ENCODE data around the gene SPIN1. TPM values are rescaled to one million over a fixed set of nuclear protein-coding genes. Genes with fewer than 3 reads are reported as not detected.

Gene SPIN1
- total and polyA plus RNA-seq, 2 donors (not counting 1 experiment from before 2014, with no cell fraction given): 9.9 to 24.9 TPM

GRCh38 chr9:88503845-88504764 is 115.9 kb downstream of the SPIN1 start:
- Mint-ChIP-seq H3K4me1 (no peaks in the 10 kb centered on the region), H3K27me3 (no peaks in the 10 kb centered on the region), H3K27ac (no peak overlapping the region), H3K4me3 (no peak overlapping the region), H3K9me3 (ENCODE audit: insufficient read depth) (no peaks in the 10 kb centered on the region)
- Histone ChIP-seq H3K27ac (ENCODE audit: low read length in 2 of 2) (no peak overlapping the region), H3K4me3 (ENCODE audit: control extremely low read depth in 1 of 5, extremely low read depth in 1 of 5, insufficient read depth in 1 of 5, low read depth in 2 of 5, low read length in 4 of 5) (no peak overlapping the region), H2AFZ (ENCODE audit: insufficient read depth, low read depth, low read length, poor library complexity, severe bottlenecking) (no peak overlapping the region), H3K9me3 (ENCODE audit: control extremely low read depth in 1 of 3, control insufficient read depth in 2 of 3, insufficient read depth in 1 of 3, low read length in 2 of 3) (peaks cover 0 to 4% (median 0%) of the 10 kb centered on the region in 3 donors), H3K4me1 (ENCODE audit: control insufficient read depth in 2 of 2, insufficient read depth in 2 of 2, low read length in 2 of 2) (no peaks in the 10 kb centered on the region), H3K36me3 (replicated peaks in 1 of 2; ENCODE audit: control extremely low read depth in 1 of 2, control insufficient read depth in 1 of 2, extremely low read depth in 1 of 2, insufficient read depth in 2 of 2, low read length in 1 of 2) (no peaks in the 10 kb centered on the region), H3K27me3 (replicated peaks in 1 of 4; ENCODE audit: control extremely low read depth in 1 of 4, control insufficient read depth in 3 of 4, insufficient read depth in 4 of 4, low read length in 3 of 4) (no peaks in the 10 kb centered on the region), H3K9ac (ENCODE audit: low read length) (no peak overlapping the region), H4K20me1 (ENCODE audit: control insufficient read depth, insufficient read depth, low read length, poor library complexity, severe bottlenecking) (no peaks in the 10 kb centered on the region), H3K4me2 (replicated peaks; ENCODE audit: low read depth, low read length, poor library complexity, severe bottlenecking) (no peak overlapping the region), H3K79me2 (ENCODE audit: control insufficient read depth, insufficient read depth, low read length) (no peaks in the 10 kb centered on the region)
- TF ChIP-seq CTCF (IDR thresholded peaks at IDR 0.05) (no peak), EZH2 (IDR thresholded peaks at IDR 0.05; ENCODE audit: borderline replicate concordance, insufficient read depth, low read depth, low read length, poor library complexity, severe bottlenecking) (no peak)
- ChIA-PET CTCF (no interaction called here), POLR2A (no interaction called here)
- WGBS (ENCODE audit: insufficient coverage): 98% methylated on average over 14 of the region's 17 CpGs
- DNase-seq (no peak), ATAC-seq (ENCODE audit: low read depth) (no peak)
- intact Hi-C loops (cut with micrococcal nuclease): no loop called here

- Mint-ChIP-seq H3K27ac (no peak overlapping the region), H3K4me1 (no peaks in the 10 kb centered on the region), H3K27me3 (no peaks in the 10 kb centered on the region), H3K4me3 (no peak overlapping the region), H3K9me3 (ENCODE audit: insufficient read depth) (no peaks in the 10 kb centered on the region)
- Histone ChIP-seq H3K27ac (ENCODE audit: low read length in 2 of 2) (no peak overlapping the region), H4K20me1 (ENCODE audit: control insufficient read depth, insufficient read depth, low read length, poor library complexity, severe bottlenecking) (no peaks in the 10 kb centered on the region), H3K4me2 (replicated peaks; ENCODE audit: low read depth, low read length, poor library complexity, severe bottlenecking) (no peak overlapping the region), H2AFZ (ENCODE audit: insufficient read depth, low read depth, low read length, poor library complexity, severe bottlenecking) (no peak overlapping the region), H3K9ac (ENCODE audit: low read length) (no peak overlapping the region), H3K4me3 (ENCODE audit: control extremely low read depth in 1 of 5, extremely low read depth in 1 of 5, insufficient read depth in 1 of 5, low read depth in 2 of 5, low read length in 4 of 5) (no peak overlapping the region), H3K4me1 (ENCODE audit: control insufficient read depth in 2 of 2, insufficient read depth in 2 of 2, low read length in 2 of 2) (no peaks in the 10 kb centered on the region), H3K79me2 (ENCODE audit: control insufficient read depth, insufficient read depth, low read length) (no peaks in the 10 kb centered on the region), H3K36me3 (replicated peaks in 1 of 2; ENCODE audit: control extremely low read depth in 1 of 2, control insufficient read depth in 1 of 2, extremely low read depth in 1 of 2, insufficient read depth in 2 of 2, low read length in 1 of 2) (no peaks in the 10 kb centered on the region), H3K9me3 (ENCODE audit: control extremely low read depth in 1 of 3, control insufficient read depth in 2 of 3, insufficient read depth in 1 of 3, low read length in 2 of 3) (peaks cover 0 to 4% (median 0%) of the 10 kb centered on the region in 3 donors), H3K27me3 (replicated peaks in 1 of 4; ENCODE audit: control extremely low read depth in 1 of 4, control insufficient read depth in 3 of 4, insufficient read depth in 4 of 4, low read length in 3 of 4) (no peaks in the 10 kb centered on the region)
- intact Hi-C loops (cut with micrococcal nuclease): no loop called here
- ChIA-PET POLR2A (no interaction called here), CTCF (no interaction called here)
- ATAC-seq (ENCODE audit: low read depth) (no peak), DNase-seq (no peak)
- TF ChIP-seq EZH2 (IDR thresholded peaks at IDR 0.05; ENCODE audit: borderline replicate concordance, insufficient read depth, low read depth, low read length, poor library complexity, severe bottlenecking) (no peak), CTCF (IDR thresholded peaks at IDR 0.05) (no peak)
- whole genome bisulfite sequencing (ENCODE audit: insufficient coverage): no CpG with 5 or more reads among the region's 2 CpGs
Measured at GRCh38 chr9:88508326-88508725, 120.1 kb downstream of the SPIN1 start.

All from B cell (primary cell).